ENCODE results near the gene CNGA3.
"Not testable (repeated sequence)": the region's sequence is repeated elsewhere in the genome, so short reads cannot be mapped to it uniquely, and the experiment has no call there.

The CNGA3 gene

DNA sequence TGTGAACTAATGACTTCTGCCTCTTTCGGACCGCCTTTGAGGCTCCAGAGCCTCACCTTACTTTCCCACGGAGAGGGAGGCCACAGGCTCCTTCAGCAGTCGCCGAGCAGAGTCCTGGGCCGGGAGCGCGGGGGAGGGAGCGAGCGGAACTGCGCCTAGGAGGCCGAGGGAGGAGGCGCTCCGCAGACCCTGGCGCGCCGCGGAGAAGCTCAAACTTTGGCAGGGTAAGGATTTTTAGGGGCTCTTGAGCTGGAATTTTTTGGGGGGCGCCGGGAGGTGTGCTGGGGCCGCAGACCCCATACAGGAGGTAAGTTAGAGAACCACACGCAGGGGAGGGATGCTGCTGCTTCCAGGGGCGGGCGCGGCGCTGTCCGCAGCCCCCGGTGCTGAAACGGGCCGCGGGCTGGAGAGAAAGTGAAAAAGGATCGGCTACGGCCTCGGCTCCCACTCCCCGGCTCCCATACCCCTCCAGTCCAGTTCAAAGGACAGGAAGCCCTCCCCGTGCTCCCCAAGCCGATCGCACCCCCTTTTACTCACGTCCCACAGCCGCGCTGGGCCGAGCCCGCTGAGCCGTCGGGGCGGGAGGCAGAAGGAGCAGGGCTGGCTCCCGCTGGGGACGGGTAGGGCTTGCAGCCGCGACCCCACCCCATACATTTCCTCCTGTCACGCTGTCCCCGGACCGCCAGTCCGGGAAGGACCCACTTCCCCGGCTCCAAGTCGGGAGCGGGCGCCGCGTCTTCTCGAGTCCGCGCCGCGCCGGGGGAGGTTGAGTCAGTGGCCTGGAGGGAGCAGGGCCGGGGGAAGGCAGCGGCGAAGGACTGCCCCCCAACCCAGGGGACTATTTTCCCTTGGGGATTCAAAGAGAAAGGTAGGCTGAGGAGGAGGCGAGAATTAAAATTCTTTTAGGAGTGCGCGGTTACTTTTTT lies at the start of gene CNGA3:
Gene CNGA3, plus strand, starts transcription at position 146 of the 926 bp plus-strand sequence. CDS start 23,520 bp downstream, outside the sequence.
- Histone ChIP-seq H3K9ac (ENCODE audit: low read length) (no peak within 1 kb of the TSS), H3K36me3 (ENCODE audit: control insufficient read depth, insufficient read depth, low read length, severe bottlenecking) (no peaks in the 10 kb centered on the region), H3K9me3 (ENCODE audit: control insufficient read depth, low read length) (no peaks in the 10 kb centered on the region), H3K4me3 (ENCODE audit: low read length) (peak within 1 kb of the TSS; percentile 65), H3K4me1 (ENCODE audit: control insufficient read depth, insufficient read depth, low read length) (peaks cover 6% of the 10 kb centered on the region), H3K27me3 (replicated peaks; ENCODE audit: control insufficient read depth, insufficient read depth, low read length) (peaks cover 17% of the 10 kb centered on the region)
- peak; percentile 64 for DNase-seq (ENCODE audit: low read depth)

DNA sequence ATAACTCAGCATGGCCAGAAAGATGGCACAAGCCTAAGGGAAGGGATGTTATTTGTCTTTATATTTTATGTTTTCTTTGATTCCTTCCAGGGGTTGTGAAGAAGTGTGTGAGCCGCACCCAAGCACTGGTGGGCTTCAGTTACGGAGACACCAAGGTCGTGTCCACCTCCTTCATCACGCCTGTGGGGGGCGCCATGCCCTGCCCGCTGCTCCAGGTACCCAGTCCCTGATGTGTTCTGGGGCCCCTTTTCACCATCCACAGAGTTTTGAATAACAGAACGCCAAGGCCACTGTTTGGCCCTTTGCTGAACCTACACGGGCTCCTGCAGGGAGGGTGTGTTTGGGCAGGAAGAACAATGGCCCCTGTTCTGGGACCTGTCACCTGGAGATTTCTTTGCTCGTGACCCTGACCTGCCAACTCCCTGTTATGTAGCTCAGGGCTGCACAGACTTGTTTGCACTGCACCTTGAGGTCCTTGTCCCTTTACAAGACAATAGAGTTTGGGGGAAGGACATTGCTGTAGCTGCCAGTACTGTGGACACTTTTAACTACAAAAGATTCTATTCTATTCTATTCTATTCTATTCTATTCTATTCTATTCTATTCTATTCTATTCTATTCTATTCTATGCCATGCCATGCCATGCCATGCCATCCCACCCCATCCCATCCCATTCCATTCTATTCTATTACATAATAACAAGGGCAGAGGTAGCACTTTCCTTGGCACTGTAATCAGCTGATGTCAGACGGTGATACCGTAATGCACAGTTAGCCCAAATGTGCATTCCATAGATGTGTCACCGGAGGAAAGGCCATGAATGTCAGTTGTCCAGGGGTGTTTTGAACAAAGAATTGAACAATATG lies 48.2 kb upstream of the CNGA3 start:
- peaks cover 19% of the 10 kb centered on the region for H3K4me1 ChIP-seq (ENCODE audit: control insufficient read depth, insufficient read depth, low read length)
- H3K27me3 ChIP-seq (replicated peaks; ENCODE audit: control insufficient read depth, insufficient read depth, low read length), result peaks cover 20% of the 10 kb centered on the region
- H3K9me3 ChIP-seq (ENCODE audit: control insufficient read depth, low read length), result no peaks in the 10 kb centered on the region
- no peaks in the 10 kb centered on the region for H3K36me3 ChIP-seq (ENCODE audit: control insufficient read depth, insufficient read depth, low read length, severe bottlenecking)
- H3K9ac ChIP-seq (ENCODE audit: low read length), result no peak overlapping the region
- H3K4me3 ChIP-seq (ENCODE audit: low read length), result no peak overlapping the region
- DNase-seq (ENCODE audit: low read depth), result no peak

DNA sequence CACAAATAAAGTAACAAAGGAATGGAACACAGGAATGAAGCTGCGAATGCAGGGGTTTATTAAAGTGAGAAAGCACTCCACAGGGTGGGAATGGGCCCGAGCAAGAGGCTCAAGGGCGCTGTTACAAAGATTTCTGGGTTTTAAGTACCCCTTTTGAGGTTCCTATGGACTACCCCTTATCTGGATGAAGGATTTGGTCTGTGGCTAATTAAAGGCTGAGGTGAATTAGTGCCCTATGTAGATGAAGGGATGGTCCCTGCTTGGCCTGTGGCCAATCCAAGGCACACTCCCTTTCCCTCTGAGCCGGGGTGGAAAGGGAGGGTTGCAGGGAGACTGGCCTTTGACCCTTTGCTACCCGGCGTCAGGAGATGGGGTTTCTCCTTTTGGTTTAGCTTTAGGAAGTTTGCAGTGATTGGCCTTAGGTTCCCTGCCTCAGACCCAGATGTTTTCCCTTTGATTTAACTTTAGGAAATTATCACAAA lies 47.5 kb upstream of the CNGA3 start:
- Histone ChIP-seq H3K4me3 (ENCODE audit: low read length) (no peak overlapping the region), H3K9ac (ENCODE audit: low read length) (no peak overlapping the region), H3K36me3 (ENCODE audit: control insufficient read depth, insufficient read depth, low read length, severe bottlenecking) (no peaks in the 10 kb centered on the region), H3K9me3 (ENCODE audit: control insufficient read depth, low read length) (no peaks in the 10 kb centered on the region), H3K27me3 (replicated peaks; ENCODE audit: control insufficient read depth, insufficient read depth, low read length) (peaks cover 20% of the 10 kb centered on the region), H3K4me1 (ENCODE audit: control insufficient read depth, insufficient read depth, low read length) (peaks cover 19% of the 10 kb centered on the region)
- DNase-seq (ENCODE audit: low read depth), result no peak

DNA sequence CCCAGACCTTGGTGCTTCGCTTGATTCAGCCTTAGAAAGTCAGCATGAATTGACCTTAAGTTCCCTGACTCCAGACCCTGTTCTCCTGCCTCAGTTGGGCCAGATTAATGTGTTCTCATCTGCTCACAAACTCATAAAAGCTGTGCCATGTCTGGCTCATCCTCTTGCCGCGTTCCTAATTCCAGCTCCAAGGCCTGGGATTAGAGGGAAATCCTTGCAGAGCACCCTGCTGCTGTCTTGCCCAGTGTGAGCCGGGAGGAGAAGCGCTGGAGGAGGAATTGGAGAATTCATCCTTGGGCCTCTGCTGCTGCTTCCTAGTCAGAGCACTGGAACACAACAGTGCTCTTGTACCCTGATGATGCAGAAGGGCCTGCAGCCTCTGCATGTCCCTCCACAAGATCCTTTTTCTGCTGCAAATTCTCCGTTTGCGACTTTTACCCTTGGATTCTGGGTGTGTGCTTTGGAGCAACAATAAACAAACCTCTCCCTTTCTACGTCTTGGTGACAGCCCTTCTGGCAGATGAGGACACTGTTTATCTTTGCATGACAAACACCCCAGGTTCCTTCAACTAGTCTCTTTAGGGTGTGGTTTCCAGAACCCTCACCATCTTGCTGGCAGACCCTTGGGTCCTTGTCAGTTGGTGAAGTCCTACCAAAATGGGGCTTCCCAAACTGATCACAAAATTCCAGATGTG lies 46.9 kb upstream of the CNGA3 start:
- Histone ChIP-seq H3K4me1 (ENCODE audit: control insufficient read depth, insufficient read depth, low read length) (peaks cover 19% of the 10 kb centered on the region), H3K4me3 (ENCODE audit: low read length) (no peak overlapping the region), H3K27me3 (replicated peaks; ENCODE audit: control insufficient read depth, insufficient read depth, low read length) (peaks cover 20% of the 10 kb centered on the region), H3K9ac (ENCODE audit: low read length) (no peak overlapping the region), H3K9me3 (ENCODE audit: control insufficient read depth, low read length) (no peaks in the 10 kb centered on the region), H3K36me3 (ENCODE audit: control insufficient read depth, insufficient read depth, low read length, severe bottlenecking) (no peaks in the 10 kb centered on the region)
- DNase-seq (ENCODE audit: low read depth), result no peak

DNA sequence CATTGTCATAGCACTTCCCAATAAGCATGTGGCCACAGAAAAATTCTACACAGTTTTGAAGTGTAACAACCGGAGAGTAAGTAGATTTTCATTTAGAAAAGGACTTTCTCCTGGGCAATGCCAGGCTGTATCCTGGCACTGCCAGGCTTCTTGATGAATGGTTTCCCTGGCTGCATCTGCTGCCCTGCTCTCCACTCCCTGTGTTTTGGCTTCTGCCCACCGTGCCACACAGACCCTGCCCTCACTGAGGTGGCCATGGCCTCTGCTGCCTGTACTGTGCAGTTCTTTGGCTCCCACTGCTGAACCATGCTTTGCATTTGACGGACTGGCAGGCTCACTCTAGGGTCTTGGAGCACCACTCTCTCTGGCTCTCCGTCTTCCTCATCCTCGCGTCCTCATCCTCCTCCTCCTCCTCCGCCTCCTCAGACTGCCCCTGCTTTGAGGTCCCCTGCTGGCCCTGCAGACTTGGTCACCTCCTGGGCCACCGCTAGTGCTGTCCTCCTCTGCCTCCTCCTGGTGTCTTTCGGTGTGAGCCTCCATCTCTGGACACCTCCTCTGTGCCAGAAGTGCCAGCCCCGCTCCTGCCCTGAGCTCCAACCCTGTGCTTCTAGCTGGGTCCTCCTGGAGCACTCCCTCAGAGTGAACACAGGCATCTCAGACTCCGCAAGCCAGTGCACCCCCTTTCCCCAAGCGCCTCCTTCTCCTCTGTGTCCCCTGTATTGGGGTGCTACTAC lies 45.9 kb upstream of the CNGA3 start:
- Histone ChIP-seq H3K36me3 (ENCODE audit: control insufficient read depth, insufficient read depth, low read length, severe bottlenecking) (no peaks in the 10 kb centered on the region), H3K27me3 (replicated peaks; ENCODE audit: control insufficient read depth, insufficient read depth, low read length) (peaks cover 22% of the 10 kb centered on the region), H3K4me1 (ENCODE audit: control insufficient read depth, insufficient read depth, low read length) (peaks cover 12% of the 10 kb centered on the region), H3K9me3 (ENCODE audit: control insufficient read depth, low read length) (no peaks in the 10 kb centered on the region), H3K9ac (ENCODE audit: low read length) (no peak overlapping the region), H3K4me3 (ENCODE audit: low read length) (no peak overlapping the region)
- DNase-seq (ENCODE audit: low read depth), result no peak

DNA sequence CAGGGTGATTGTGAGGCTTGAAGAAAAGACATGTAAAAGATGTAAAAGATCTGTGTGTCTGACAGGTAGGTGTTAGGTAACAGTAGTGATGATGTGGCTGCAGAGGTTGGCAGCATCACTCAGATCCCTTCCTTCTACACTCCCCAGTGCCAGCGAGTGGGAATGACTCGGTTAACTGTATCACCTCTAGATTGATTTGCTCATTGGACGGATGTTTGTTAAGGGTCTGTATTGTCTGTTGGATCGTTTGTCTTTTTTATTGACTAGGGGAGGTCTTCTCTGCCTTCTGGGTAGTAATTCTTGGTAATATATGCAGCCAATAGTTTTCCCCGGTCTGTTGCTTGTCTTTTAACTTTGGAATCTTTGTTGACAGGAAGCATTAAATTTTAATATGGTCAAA lies 44.8 kb upstream of the CNGA3 start:
- Histone ChIP-seq H3K9ac (ENCODE audit: low read length) (no peak overlapping the region), H3K36me3 (ENCODE audit: control insufficient read depth, insufficient read depth, low read length, severe bottlenecking) (no peaks in the 10 kb centered on the region), H3K9me3 (ENCODE audit: control insufficient read depth, low read length) (no peaks in the 10 kb centered on the region), H3K4me1 (ENCODE audit: control insufficient read depth, insufficient read depth, low read length) (peaks cover under 1% of the 10 kb centered on the region), H3K27me3 (replicated peaks; ENCODE audit: control insufficient read depth, insufficient read depth, low read length) (peaks cover 26% of the 10 kb centered on the region), H3K4me3 (ENCODE audit: low read length) (no peak overlapping the region)
- DNase-seq (ENCODE audit: low read depth), result no peak

GRCh38 chr2:98307131-98307696 lies 39.0 kb upstream of the CNGA3 start:
- peaks cover 25% of the 10 kb centered on the region for H3K27me3 ChIP-seq (replicated peaks; ENCODE audit: control insufficient read depth, insufficient read depth, low read length)
- H3K9ac ChIP-seq (ENCODE audit: low read length); H3K9me3 ChIP-seq (ENCODE audit: control insufficient read depth, low read length); DNase-seq (ENCODE audit: low read depth); H3K4me1 ChIP-seq (ENCODE audit: control insufficient read depth, insufficient read depth, low read length); H3K4me3 ChIP-seq (ENCODE audit: low read length); H3K36me3 ChIP-seq (ENCODE audit: control insufficient read depth, insufficient read depth, low read length, severe bottlenecking): not testable (repeated sequence)

DNA sequence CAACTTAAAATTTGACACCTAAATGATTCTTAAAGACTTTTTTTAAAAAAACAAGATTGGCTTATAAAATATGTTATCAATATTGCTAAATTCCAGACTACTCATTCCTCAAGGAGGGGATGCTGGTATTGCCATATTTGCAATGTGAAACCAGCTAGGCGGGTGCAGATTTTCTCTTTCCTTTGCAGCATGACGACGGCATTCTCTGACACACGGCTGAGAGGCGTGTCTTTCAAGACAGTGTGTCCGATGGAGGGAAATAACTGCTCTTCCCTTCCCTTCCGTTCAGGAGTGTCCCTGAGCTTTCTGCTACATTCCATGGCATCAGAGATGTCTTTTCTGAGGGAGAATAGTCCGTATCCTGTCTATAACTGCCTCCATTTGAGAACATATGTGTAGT lies 38.2 kb upstream of the CNGA3 start:
- H3K36me3 ChIP-seq (ENCODE audit: control insufficient read depth, insufficient read depth, low read length, severe bottlenecking), result no peaks in the 10 kb centered on the region
- no peaks in the 10 kb centered on the region for H3K9me3 ChIP-seq (ENCODE audit: control insufficient read depth, low read length)
- no peak overlapping the region for H3K4me3 ChIP-seq (ENCODE audit: low read length)
- no peak overlapping the region for H3K9ac ChIP-seq (ENCODE audit: low read length)
- peaks cover 22% of the 10 kb centered on the region for H3K27me3 ChIP-seq (replicated peaks; ENCODE audit: control insufficient read depth, insufficient read depth, low read length)
- peak; percentile 67 for DNase-seq (ENCODE audit: low read depth)
- no peaks in the 10 kb centered on the region for H3K4me1 ChIP-seq (ENCODE audit: control insufficient read depth, insufficient read depth, low read length)

DNA sequence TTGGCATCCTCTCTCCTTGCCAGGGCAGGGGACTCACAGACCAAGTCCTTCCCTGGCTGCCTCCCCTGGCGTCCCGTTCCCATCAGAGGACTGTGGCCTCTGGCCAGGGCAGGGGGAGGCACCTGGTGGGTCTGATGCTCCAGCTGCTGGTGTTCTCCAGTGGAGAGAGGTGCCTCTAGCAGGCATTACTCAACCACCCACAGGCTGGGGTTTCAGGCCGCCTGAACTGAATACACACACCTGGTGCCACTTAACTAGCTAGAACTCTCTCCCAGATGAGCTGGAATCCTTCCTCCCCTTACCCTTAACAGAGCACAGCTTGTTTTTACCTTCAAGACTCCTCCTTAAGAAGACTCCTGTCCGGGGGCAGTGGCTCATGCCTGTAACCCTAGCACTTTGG lies 37.7 kb upstream of the CNGA3 start:
- no peaks in the 10 kb centered on the region for H3K4me1 ChIP-seq (ENCODE audit: control insufficient read depth, insufficient read depth, low read length)
- H3K9me3 ChIP-seq (ENCODE audit: control insufficient read depth, low read length), result no peaks in the 10 kb centered on the region
- no peak for DNase-seq (ENCODE audit: low read depth)
- H3K36me3 ChIP-seq (ENCODE audit: control insufficient read depth, insufficient read depth, low read length, severe bottlenecking), result no peaks in the 10 kb centered on the region
- no peak overlapping the region for H3K9ac ChIP-seq (ENCODE audit: low read length)
- no peak overlapping the region for H3K4me3 ChIP-seq (ENCODE audit: low read length)
- H3K27me3 ChIP-seq (replicated peaks; ENCODE audit: control insufficient read depth, insufficient read depth, low read length), result peaks cover 22% of the 10 kb centered on the region

DNA sequence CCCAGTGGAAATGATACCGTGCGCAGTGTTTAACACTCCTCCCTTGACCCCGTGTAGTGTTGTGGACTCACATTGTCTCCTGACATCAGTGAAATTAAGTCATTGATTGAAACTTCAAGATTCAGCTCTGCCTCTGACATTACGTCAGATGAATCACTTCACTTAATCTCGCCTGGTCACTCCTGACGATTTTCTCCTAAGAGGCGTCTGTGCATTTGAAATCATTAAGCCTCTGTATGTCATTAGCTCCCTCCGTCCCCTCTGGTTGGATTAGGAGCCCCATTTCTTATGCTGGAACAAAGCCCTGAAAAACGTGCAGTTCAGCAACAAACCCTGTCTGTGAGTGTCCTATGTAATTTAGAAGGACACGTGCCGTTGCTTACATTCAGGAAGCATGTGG lies 36.7 kb upstream of the CNGA3 start:
- DNase-seq (ENCODE audit: low read depth), result no peak
- H3K36me3 ChIP-seq (ENCODE audit: control insufficient read depth, insufficient read depth, low read length, severe bottlenecking), result no peaks in the 10 kb centered on the region
- H3K9ac ChIP-seq (ENCODE audit: low read length), result no peak overlapping the region
- no peak overlapping the region for H3K4me3 ChIP-seq (ENCODE audit: low read length)
- H3K9me3 ChIP-seq (ENCODE audit: control insufficient read depth, low read length), result no peaks in the 10 kb centered on the region
- H3K27me3 ChIP-seq (replicated peaks; ENCODE audit: control insufficient read depth, insufficient read depth, low read length), result peaks cover 22% of the 10 kb centered on the region
- H3K4me1 ChIP-seq (ENCODE audit: control insufficient read depth, insufficient read depth, low read length), result no peaks in the 10 kb centered on the region

Measured in adipocyte (in vitro differentiated cells).